HCT116 (cell line): Measurements from ENCODE around the gene UBTD2. TPM values are rescaled to one million over a fixed set of nuclear protein-coding genes. Genes with fewer than 3 reads are reported as not detected.

ENCODE experiments used
- ATAC-seq: fragments of 200-7000 bp; cut with Tn5 transposase; 2 replicates; pipeline ENCODE4 v1.9.1; 2020; ENCODE audit warnings: mild to moderate bottlenecking, moderate library complexity
- BruUV-seq: library from RNA; stranded (reverse); fragments of 400-500 nt; replicated peaks from 2 replicates; lab custom pipeline; 2021; lab: Mats Ljungman, UMichigan
- CTCF ChIA-PET: fragments of 300-600 bp; sonication (Branson Sonifier 250); formaldehyde crosslinking; loops from one replicate; lab custom pipeline; 2021; ENCODE audit warnings: antibody characterized with exemption; lab: Charles Lee
- POLR2A ChIA-PET: fragments of 300-600, 350-600 bp; sonication (Branson Sonifier 250); formaldehyde crosslinking; loops from one replicate; lab custom pipeline; 2021; ENCODE audit warnings: antibody characterized with exemption; lab: Charles Lee
- RAD21 ChIA-PET, 2 experiments: fragments of 300-600 bp; sonication (Branson Sonifier 250); formaldehyde crosslinking; loops; one replicate each; lab custom pipeline; 2023; ENCODE audit warnings: low total read pairs in 2 of 2; ENCODE audit not compliant: uncharacterized antibody in 2 of 2, unreplicated experiment in 2 of 2, low non-redundant PET in 1 of 2; lab: Charles Lee
- DNase-seq: peaks from one replicate; pipeline ENCODE4 v3.0.0-alpha.2; 2010; ENCODE audit warnings: low read depth, low spot score
- H2AFZ ChIP-seq: fragments of 200-600 bp; shearing (Covaris generic), sonication (generic); 2 replicates; pipeline ENCODE4 v1.6.1; 2017; ENCODE audit warnings: low read depth, mixed run types, mixed read lengths, antibody characterized with exemption, low read length; ENCODE audit not compliant: poor library complexity, severe bottlenecking
- H3K27ac ChIP-seq: 2 replicates; pipeline ENCODE4 v1.5.1; 2012; ENCODE audit warnings: low read depth, low read length
- H3K27me3 ChIP-seq: fragments of 200-600 bp; sonication (generic); 2 replicates; pipeline ENCODE4 v1.6.1; 2016; ENCODE audit warnings: mixed run types, low read length, mixed read lengths; ENCODE audit not compliant: insufficient read depth
- H3K36me3 ChIP-seq, 2 experiments: fragments of 200-500 bp in 1 of 2; fragments of 200-600 bp in 1 of 2; sonication (Bioruptor generic) in 1 of 2; sonication (generic) in 1 of 2; 2 replicates each; pipeline versions ENCODE4 v1.5.1 to v1.6.1; 2014 to 2016; ENCODE audit warnings: low read length in 2 of 2, inconsistent platforms in 1 of 2, mixed read lengths in 1 of 2, mixed run types in 1 of 2; ENCODE audit not compliant: insufficient read depth in 2 of 2, control insufficient read depth in 1 of 2
- H3K4me1 ChIP-seq, 2 experiments: fragments of 200-600 bp in 1 of 2; sonication (generic) in 1 of 2; 2 replicates each; pipeline versions ENCODE4 v1.5.1 to v1.6.1; 2012 to 2017; ENCODE audit warnings: low read length in 2 of 2, inconsistent platforms in 1 of 2, mild to moderate bottlenecking in 1 of 2, mixed read lengths in 1 of 2, mixed run types in 1 of 2, moderate library complexity in 1 of 2; ENCODE audit not compliant: insufficient read depth in 2 of 2, control insufficient read depth in 1 of 2
- H3K4me2 ChIP-seq: fragments of 200-600 bp; sonication (generic); 2 replicates; pipeline ENCODE4 v1.6.1; 2017; ENCODE audit warnings: mixed run types, low read length, mixed read lengths
- H3K4me3 ChIP-seq, 2 experiments: fragments of 200-600 bp in 1 of 2; sonication (generic) in 1 of 2; replicated peaks in 1 of 2; 2 replicates each; pipeline ENCODE4 v1.5.1; 2011 to 2016; ENCODE audit warnings: low read length in 2 of 2, control low read depth in 1 of 2, low read depth in 1 of 2, mild to moderate bottlenecking in 1 of 2, mixed read lengths in 1 of 2, mixed run types in 1 of 2
- H3K79me2 ChIP-seq: fragments of 200-600 bp; sonication (generic); 2 replicates; pipeline ENCODE4 v1.6.1; 2017; ENCODE audit warnings: mild to moderate bottlenecking, mixed run types, low read length, moderate library complexity, mixed read lengths; ENCODE audit not compliant: insufficient read depth
- H3K9ac ChIP-seq: fragments of 200-600 bp; sonication (generic); 2 replicates; pipeline ENCODE4 v1.6.1; 2016; ENCODE audit warnings: low read length, mixed read lengths
- H3K9me2 ChIP-seq: fragments of 200-600 bp; sonication (generic), shearing (Covaris generic); 2 replicates; pipeline ENCODE4 v1.6.1; 2017; ENCODE audit warnings: mixed run types, mild to moderate bottlenecking, moderate library complexity; ENCODE audit not compliant: insufficient read depth
- H3K9me3 ChIP-seq, 2 experiments: fragments of 200-500 bp in 1 of 2; fragments of 200-600 bp in 1 of 2; sonication (Bioruptor generic) in 1 of 2; sonication (generic) in 1 of 2; 2 replicates each; pipeline ENCODE4 v1.6.1; 2014 to 2017; ENCODE audit warnings: low read length in 2 of 2, mixed read lengths in 2 of 2, inconsistent platforms in 1 of 2, low read depth in 1 of 2, mild to moderate bottlenecking in 1 of 2, mixed run types in 1 of 2, moderate library complexity in 1 of 2; ENCODE audit not compliant: control insufficient read depth in 1 of 2, insufficient read depth in 1 of 2
- H4K20me1 ChIP-seq: fragments of 200-600 bp; sonication (generic), shearing (Covaris generic); 2 replicates; pipeline ENCODE4 v1.6.1; 2017; ENCODE audit warnings: mixed run types, mild to moderate bottlenecking, moderate library complexity; ENCODE audit not compliant: insufficient read depth
- CBX3 ChIP-seq: IDR thresholded peaks from 2 replicates; pipeline ENCODE4 v1.6.1; 2012; ENCODE audit warnings: low read depth
- CTCF ChIP-seq, 3 experiments: fragments of 200-600 bp in 1 of 3; sonication (generic) in 1 of 3; IDR thresholded peaks in 2 of 3; conservative IDR thresholded peaks in 1 of 3; 2 replicates each; pipeline ENCODE4 v1.5.1; 2012 to 2017; ENCODE audit warnings: low read depth in 2 of 3, low read length in 2 of 3, antibody characterized with exemption in 1 of 3, borderline replicate concordance in 1 of 3, control low read depth in 1 of 3, mild to moderate bottlenecking in 1 of 3, mixed read lengths in 1 of 3, mixed run types in 1 of 3, moderate library complexity in 1 of 3; ENCODE audit not compliant: insufficient read depth in 1 of 3
- EGR1 ChIP-seq: IDR thresholded peaks from 2 replicates; pipeline ENCODE4 v1.6.1; 2012; ENCODE audit warnings: low read depth
- ELF1 ChIP-seq: IDR thresholded peaks from 2 replicates; pipeline ENCODE4 v1.6.1; 2012; ENCODE audit warnings: low read depth, borderline replicate concordance
- EZH2 ChIP-seq: fragments of 200-600 bp; sonication (generic); IDR thresholded peaks from 2 replicates; pipeline ENCODE4 v1.6.1; 2017; ENCODE audit warnings: antibody characterized with exemption, mixed run types
- EZH2phosphoT487 ChIP-seq: fragments of 200-600 bp; IDR thresholded peaks from 2 replicates; pipeline ENCODE4 v1.6.1; 2018; ENCODE audit warnings: antibody characterized with exemption, borderline replicate concordance
- FOSL1 ChIP-seq: IDR thresholded peaks from 2 replicates; pipeline ENCODE4 v1.6.1; 2012; ENCODE audit warnings: low read depth
- JUND ChIP-seq: IDR thresholded peaks from 2 replicates; pipeline ENCODE4 v1.6.1; 2012
- POLR2A ChIP-seq: IDR thresholded peaks from 2 replicates; pipeline ENCODE4 v1.7.0; 2011; ENCODE audit warnings: borderline replicate concordance; ENCODE audit not compliant: insufficient read depth, insufficient read length; ENCODE audit errors: extremely low read depth
- POLR2AphosphoS5 ChIP-seq: IDR thresholded peaks from 2 replicates; pipeline ENCODE4 v1.6.1; 2011; ENCODE audit warnings: mild to moderate bottlenecking, low read depth, low read length, moderate library complexity
- RAD21 ChIP-seq: IDR thresholded peaks from 2 replicates; pipeline ENCODE4 v1.6.1; 2012; ENCODE audit warnings: low read depth, mild to moderate bottlenecking
- REST ChIP-seq: IDR thresholded peaks from 2 replicates; pipeline ENCODE4 v1.6.1; 2012; ENCODE audit warnings: low read depth
- SIN3A ChIP-seq: IDR thresholded peaks from 2 replicates; pipeline ENCODE4 v1.6.1; 2012; ENCODE audit warnings: low read depth
- SP1 ChIP-seq: IDR thresholded peaks from 2 replicates; pipeline ENCODE4 v1.6.1; 2012; ENCODE audit warnings: low read depth
- TCF7L2 ChIP-seq: IDR thresholded peaks from 2 replicates; pipeline ENCODE4 v1.7.0; 2011; ENCODE audit warnings: borderline replicate concordance, inconsistent platforms; ENCODE audit not compliant: insufficient read depth, insufficient read length; ENCODE audit errors: extremely low read depth
- YY1 ChIP-seq: IDR thresholded peaks from 2 replicates; pipeline ENCODE4 v1.6.1; 2011; ENCODE audit warnings: low read length, low read depth, moderate library complexity, mild to moderate bottlenecking; ENCODE audit not compliant: insufficient replicate concordance; ENCODE audit errors: extremely low read depth
- ZBTB33 ChIP-seq: IDR thresholded peaks from 2 replicates; pipeline ENCODE4 v1.6.1; 2011; ENCODE audit warnings: mild to moderate bottlenecking, low read length, moderate library complexity; ENCODE audit not compliant: insufficient replicate concordance; ENCODE audit errors: extremely low read depth
- ZFX ChIP-seq: fragments of 450-650 bp; IDR thresholded peaks from 2 replicates; pipeline ENCODE4 v1.6.1; 2017
- intact Hi-C: fragments of 100-400 bp; cut with micrococcal nuclease; formaldehyde crosslinking; loops from 2 replicates; pipeline ENCODE4 v1.10.0; 2022
- total RNA-seq: library from RNA; stranded (reverse); gene quantifications from one replicate; pipeline ENCODE4 v1.2.1, GENCODE V29; 2021; ENCODE audit not compliant: unreplicated experiment
- TF ChIP-seq, protein P1 (sequence below): IDR thresholded peaks from 2 replicates; pipeline ENCODE4 v1.6.1; 2012
- TF ChIP-seq, protein P2 (sequence below): IDR thresholded peaks from 2 replicates; pipeline ENCODE4 v1.6.1; 2012

UBTD2 gene
- total RNA-seq, 1 experiment from 2014 or later = 15.9 TPM

DNA sequence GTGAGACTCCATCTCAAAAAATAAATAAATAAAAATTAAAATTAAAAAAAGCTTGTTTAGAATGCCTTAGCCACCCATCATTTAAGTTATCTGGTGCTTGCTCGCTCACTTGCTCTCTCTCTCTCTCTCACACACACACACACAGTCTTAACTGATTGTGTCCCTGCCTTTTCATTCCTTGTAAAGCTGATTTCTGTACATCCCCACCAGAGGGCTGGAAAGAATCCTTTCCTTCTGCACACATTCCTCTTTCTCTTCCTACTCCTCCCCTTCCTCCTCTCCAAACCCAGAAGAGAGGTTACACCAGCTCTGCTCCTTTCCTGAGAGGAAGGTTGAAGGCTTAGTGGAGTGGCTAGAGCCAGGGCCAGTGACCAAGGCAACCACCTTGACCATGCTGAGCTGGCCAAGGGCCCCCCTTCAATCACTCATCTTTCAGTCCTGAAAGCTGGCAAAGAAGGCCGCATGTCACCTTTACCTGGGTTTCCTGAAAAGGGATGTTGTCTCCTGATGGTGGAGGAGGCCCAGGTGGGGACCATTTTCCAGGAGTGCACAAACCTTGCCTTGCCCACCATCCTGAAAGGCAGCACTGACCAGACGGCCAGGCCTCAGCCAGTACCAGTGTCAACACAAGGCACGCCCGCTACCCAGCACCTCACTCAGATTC lies 121.1 kb downstream of the UBTD2 start:
- Histone ChIP-seq H3K27ac (no peak overlapping the region), H3K27me3 (no peaks in the 10 kb centered on the region), H3K9ac (no peak overlapping the region), H2AFZ (no peak overlapping the region), H3K36me3 (no peaks in the 10 kb centered on the region), H3K4me3 (no peak overlapping the region), H3K9me2 (no peaks in the 10 kb centered on the region), H3K79me2 (no peaks in the 10 kb centered on the region; the same call in 1 of the 2 replicates), H3K4me1 (no peaks in the 10 kb centered on the region; a peak in 2 of 4 replicates), H4K20me1 (no peaks in the 10 kb centered on the region), H3K9me3 (no peaks in the 10 kb centered on the region), H3K4me2 (no peak overlapping the region)
- intact Hi-C loops = no loop called here
- DNase-seq (no peak), ATAC-seq (peak; percentile 42; the same call in 1 of the 2 replicates)
- CTCF ChIA-PET = no interaction called here
- BruUV-seq = no TSS peak
- RAD21 ChIA-PET = interaction anchor here in 1 of 2 experiments (0.6 kb wide), 2 partner anchors 11 to 20 kb away, joined by 3 read pairs; no protein-coding TSS in a partner anchor
- no peak for TF ChIP-seq FOSL1
- no peak for TF ChIP-seq EZH2phosphoT487
- TF ChIP-seq, protein P1, sequence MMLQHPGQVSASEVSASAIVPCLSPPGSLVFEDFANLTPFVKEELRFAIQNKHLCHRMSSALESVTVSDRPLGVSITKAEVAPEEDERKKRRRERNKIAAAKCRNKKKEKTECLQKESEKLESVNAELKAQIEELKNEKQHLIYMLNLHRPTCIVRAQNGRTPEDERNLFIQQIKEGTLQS = no peak
- TF ChIP-seq RAD21 = no peak
- no peak for TF ChIP-seq YY1
- no peak for TF ChIP-seq POLR2AphosphoS5
- no peak for TF ChIP-seq POLR2A
- no peak for TF ChIP-seq SP1
- TF ChIP-seq CBX3 = no peak
- TF ChIP-seq ELF1 = no peak
- TF ChIP-seq EGR1 = no peak
- no peak for TF ChIP-seq JUND
- TF ChIP-seq REST = no peak
- TF ChIP-seq CTCF (IDR thresholded peaks at IDR 0.05 in 2 of 3, conservative IDR thresholded peaks at IDR 0.05 in 1 of 3; ENCODE audit: borderline replicate concordance in 1 of 3, insufficient read depth in 1 of 3, low read depth in 2 of 3, low read length in 2 of 3) = no peak
- no peak for TF ChIP-seq ZBTB33
- TF ChIP-seq TCF7L2 = no peak
- no peak for TF ChIP-seq EZH2
- TF ChIP-seq SIN3A = no peak
- no peak for TF ChIP-seq ZFX
- TF ChIP-seq, protein P2, sequence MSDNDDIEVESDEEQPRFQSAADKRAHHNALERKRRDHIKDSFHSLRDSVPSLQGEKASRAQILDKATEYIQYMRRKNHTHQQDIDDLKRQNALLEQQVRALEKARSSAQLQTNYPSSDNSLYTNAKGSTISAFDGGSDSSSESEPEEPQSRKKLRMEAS = no peak
- POLR2A ChIA-PET = no interaction called here
